ENCODE data around the gene TIPARP.

TIPARP gene

DNA sequence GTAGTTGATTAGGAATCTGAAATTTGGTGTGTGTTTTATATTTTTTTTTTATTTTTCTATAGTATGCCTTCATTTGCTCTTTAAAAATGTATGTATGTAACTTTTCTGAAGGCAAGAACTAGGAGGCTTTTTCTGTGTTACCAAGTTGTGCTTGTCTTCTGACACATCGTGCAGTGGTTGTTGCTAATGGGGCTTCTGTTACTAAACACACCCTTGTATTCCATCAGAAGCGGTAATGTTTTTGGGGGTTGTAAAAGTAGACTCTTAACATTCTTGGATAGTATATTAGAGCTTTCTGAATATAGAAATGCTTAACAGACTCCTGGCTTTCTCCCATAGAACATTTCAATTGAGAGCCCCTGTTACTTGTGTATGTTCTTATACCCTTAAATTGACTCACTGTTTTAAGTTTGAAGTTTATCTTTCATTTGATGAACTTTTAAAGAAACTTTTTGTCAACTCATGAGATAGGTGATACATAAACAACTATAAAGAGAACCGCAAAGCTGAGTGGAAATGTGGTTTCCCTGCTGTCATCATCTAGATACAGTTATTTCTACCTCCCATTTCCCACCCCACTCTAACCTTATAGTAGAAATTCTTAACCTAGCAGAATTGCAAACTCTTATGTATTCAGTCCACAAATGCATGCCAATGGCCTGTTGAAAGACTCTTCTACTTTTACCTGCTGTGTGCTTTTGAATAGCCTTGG is 2.5 kb downstream of the TIPARP start:
- DNase-seq: no peak

DNA sequence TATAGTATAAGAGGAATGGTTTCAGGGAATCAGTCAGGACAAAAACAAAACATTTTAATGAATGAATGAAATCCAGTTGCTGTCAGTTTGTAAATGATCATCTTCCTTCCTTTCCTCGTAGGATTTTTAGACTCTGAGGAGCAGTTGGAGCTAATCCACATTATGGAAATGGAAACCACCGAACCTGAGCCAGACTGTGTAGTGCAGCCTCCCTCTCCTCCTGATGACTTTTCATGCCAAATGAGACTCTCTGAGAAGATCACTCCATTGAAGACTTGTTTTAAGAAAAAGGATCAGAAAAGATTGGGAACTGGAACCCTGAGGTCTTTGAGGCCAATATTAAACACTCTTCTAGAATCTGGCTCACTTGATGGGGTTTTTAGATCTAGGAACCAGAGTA is 3.1 kb downstream of the TIPARP start:
- no peak for DNase-seq

DNA sequence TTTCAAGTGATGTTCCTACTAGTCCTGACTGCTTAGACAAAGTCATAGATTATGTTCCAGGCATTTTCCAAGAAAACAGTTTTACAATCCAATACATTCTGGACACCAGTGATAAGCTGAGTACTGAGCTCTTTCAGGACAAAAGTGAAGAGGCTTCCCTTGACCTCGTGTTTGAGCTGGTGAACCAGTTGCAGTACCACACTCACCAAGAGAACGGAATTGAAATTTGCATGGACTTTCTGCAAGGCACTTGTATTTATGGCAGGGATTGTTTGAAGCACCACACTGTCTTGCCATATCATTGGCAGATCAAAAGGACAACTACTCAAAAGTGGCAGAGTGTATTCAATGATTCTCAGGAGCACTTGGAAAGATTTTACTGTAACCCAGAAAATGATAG is 3.8 kb downstream of the TIPARP start:
- DNase-seq: no peak

DNA sequence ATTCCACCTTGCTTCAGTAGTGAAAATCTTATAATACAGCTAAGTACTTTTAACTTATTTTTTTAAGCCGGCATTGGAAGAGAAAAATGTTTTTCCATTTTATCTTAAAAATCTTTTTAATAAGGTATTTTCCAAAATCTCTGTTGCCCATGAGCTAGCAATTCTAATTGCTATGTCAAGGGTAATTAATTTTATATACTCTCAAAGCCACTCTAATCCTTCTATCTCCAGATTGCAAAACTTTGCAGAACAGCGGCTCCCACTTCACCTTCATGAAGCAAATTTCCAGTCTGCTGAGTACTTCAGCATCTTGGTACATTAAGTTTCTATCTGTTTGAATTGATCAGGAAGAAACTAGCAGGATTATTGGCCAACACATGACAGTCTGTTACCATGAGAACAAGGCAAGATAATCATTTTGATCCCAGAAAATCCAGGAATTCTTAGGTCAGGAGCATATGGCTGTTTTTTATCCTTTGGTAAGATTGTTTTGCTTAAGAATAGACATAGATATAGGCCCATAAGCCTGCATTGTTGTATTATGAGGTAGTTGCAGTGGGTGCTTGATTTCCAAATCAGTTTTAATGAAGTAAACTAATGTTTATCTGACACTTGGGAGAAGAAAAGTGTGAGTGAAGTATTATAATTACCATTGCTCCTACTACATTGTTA is 6.0 kb downstream of the TIPARP start:
- DNase-seq: no peak

DNA sequence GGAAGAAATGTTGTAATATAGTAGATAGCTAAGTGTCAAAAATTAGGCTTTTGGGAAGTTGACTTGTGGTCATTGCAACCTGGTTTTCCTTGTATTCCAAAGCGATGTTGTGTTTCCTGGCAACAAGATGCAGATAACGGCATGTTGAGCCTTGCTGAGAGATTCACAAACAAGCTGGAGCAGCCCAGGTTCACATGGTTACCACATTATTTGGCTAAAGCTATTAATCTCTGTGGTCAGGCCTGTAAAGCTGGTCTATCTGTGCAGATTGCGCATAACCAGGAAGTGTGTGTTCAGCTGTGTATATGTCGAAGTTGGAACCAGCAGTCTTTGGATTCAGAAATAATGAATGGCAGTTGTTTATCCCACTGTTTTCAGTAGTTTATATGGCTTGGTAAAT is 6.6 kb downstream of the TIPARP start:
- DNase-seq: no peak

DNA sequence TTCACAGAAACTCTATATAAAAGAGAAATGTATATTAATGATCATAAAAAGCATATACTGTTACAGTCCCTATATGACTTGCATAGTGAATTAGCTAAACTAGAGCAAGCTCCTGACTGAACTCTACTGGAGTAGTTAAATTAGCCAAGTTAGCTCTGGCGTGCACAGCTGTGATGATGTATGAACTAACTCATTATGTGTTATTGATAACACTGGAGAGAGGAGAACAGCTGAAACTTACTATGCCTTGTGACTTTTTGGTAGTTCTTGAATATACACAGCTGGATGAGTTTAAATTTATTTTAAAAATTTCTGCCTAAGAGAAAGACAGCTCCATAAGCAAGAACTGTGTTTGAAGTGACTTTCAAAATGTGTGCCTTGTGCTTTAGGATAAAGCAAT is 8.1 kb downstream of the TIPARP start:
- DNase-seq: no peak

DNA sequence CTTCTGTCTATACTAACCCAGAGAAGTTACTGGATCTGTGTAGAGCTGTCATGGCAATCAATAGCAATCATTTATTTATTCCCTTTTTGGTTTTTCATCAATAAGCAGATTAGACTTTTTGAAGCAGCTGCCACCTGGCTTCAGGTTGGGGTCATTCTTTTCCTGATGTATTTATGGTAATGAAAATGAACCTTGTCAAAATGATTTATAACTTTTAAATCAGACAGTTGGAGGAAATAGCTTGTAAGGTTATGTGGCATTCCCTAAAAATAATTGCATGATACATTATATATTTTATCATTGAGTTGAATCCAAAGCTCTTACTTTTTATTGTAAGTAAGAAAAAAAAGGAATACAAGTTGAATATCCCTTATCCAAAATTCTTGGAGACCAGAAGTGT is 8.6 kb downstream of the TIPARP start:
- DNase-seq: no peak

DNA sequence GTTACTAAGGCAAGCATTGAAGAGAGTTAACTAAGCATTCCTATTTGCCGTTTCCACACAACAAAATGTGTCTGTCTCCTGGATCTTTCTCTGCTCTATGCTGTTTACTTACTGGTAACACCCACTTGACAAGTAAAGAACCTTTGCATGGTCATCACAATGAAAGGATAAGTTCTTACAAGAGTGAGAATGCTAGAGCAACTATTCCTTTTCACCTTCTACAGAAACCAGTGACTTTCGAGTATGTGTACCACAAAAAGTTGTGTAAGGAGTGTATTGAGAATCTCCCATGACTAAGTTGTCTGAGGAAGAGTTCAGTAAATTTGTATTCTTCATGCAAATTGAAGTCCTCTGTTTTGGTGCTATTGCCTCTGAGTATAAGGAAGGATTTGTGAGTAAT is 10.8 kb downstream of the TIPARP start:
- no peak for DNase-seq

DNA sequence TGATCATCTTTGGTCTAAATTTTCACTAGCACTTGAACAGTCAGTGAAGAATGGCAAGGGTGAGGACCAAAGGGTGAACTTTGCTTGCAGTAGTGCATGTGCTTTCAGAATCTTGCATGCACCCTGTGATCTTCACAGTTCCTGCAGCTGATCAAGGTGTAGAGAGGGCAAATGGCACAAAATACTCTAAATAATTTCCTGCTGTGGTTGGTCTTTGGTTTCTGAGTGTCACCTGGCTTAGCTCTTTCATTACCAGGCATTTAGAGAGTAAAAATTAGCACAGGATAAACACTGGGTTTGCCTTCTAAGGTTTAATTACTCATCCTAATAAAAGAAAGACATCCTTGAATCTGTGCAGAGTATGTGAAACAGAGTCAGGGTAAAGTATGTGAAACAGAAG is 11.4 kb downstream of the TIPARP start:
- no peak for DNase-seq

DNA sequence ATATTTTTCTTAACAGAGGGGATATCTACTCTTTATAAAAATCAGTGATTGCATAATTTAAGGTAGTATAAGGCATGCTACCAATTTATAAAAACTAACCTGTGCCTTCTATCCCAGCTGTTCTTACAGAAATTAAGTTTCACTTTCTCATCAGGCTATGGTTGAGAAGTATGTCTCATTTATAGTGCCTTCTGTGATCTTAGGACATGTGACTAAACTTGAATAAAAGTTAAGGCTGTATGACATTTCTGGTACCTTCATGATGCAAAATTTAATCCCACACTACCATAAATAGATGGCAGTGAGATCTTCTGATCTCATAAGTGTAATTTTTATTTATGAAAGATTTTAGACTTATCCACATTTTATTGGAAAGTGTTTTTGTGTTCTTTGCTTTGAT is 12.6 kb downstream of the TIPARP start:
- no peak for DNase-seq

DNA sequence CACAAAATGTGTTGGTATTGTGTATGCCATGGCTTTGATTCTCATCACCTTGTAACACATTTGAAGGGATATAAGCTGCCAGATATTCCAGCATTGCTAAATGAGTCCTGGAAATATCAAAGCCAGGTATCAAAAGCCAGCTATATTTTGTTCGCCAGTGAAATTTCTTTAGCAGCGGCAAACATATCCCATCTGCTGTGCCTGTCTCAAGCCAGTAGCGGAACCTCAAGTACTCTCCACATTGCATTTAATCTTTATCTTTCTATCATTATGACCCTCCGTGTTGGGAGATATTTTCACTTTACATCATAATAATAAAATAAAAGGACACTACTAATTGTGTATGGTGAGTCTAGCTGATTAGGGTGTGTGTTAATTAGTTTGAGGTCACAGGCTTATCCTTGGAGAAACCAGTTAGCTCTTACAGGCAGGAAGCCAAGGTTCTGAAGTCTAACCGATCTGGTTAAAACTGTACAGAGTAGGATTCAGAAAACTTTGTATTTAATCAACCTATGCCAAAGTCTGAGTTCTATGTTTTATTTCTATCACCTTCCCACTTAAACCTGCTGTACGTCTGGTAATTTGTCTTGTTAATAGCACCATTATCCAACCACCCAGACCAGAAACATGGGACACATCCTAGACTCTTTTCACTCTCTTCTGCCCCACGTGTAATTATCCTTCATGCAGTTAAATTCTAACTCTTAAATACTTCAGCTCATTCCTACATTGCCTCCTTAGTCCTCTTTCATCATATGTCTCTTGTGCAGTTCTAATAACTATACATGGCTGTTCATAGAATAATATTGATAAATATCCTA is 14.5 kb downstream of the TIPARP start:
- no peak for DNase-seq

DNA sequence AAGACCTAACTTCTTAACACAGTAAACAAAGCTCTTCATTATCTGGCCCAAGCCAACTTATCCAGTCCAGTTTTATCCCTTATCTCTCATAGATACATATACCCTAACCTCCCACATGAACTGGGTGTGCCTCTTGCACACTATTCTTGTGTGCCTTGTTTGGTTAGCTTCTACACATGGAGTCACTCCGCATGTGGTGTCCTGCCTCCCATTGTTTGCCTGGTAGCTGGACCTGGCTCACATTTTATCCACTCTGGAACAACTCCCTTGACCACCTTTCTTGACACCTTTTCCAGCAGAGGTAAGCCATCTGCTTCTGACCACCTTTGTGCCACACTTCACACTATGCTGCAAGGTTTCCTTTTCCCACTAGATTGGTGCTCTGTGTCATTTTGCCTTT is 15.2 kb downstream of the TIPARP start:
- no peak for DNase-seq

DNA sequence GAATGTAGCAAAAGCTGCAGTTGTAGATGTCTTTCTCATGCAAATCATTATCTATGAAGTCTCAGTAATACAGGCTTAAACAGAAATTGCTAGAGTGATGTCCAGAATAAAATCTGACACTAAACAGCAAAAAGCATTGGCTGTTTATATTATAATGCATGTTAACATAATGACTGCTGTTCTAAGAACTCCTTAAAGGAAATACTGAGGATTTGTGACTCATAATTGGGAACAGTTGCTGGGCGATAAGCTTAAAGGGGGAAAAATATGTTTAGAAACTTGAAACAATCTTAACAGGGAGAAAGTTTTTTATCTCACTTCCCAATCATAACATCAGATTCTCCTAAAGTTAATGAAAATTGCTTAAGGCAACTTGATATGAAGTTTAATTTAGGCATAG is 17.5 kb downstream of the TIPARP start:
- DNase-seq: no peak

DNA sequence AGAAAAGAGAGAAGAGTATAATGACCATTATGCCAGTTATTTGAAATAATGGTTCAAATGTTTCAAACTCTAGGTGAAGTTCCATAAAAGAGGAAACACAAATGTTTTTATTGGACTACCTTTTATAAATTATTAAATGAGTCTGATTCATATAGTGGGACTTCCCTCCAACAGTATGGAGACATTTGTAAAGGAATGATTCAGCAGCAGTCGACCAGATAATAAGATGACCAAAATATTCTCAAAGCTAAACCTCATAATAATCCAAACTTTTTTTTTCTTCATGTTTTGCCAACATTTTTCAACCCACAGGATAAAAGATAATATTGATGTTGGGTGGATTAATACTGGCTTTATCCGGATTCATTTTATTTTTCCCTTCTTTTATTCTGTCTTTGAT is 18.8 kb downstream of the TIPARP start:
- DNase-seq: peak; percentile 23

DNA sequence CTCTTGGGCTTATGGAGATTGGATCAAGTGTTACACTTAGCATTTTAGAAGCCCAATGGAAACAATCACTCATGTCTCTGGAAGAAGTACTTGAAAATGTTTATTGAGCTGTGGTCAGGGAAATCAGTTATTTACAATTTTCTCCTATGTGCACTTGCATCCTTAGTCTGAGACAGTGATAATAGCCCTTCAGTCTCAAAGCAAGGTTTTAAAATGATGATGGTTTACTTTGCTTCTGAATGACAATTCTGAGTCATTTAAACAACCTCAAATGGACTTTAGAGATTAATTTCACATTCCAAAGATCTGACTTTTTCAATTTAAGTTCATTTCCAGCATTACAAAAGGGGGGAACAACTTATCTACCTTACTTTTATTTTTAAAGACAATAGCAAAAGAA is 20.1 kb downstream of the TIPARP start:
- no peak for DNase-seq

DNA sequence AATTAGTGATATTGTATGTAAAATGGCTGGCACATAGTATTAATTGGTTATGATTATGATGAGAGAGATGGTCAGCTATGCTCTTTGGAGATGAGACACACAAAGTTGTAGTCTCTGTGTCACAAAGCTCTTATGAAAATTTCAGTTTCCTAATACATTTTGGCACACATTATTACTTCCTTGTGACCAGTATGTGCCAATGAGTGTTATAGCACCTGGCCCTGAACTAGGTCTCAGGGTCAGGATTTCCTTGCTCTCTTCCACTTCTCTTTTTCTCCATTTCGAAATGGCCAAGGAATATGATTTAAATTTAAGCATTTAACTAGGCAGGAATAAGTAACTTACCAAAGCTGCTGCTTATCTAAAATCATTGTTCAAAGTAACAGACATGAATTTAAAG is 28.0 kb downstream of the TIPARP start:
- DNase-seq: no peak

DNA sequence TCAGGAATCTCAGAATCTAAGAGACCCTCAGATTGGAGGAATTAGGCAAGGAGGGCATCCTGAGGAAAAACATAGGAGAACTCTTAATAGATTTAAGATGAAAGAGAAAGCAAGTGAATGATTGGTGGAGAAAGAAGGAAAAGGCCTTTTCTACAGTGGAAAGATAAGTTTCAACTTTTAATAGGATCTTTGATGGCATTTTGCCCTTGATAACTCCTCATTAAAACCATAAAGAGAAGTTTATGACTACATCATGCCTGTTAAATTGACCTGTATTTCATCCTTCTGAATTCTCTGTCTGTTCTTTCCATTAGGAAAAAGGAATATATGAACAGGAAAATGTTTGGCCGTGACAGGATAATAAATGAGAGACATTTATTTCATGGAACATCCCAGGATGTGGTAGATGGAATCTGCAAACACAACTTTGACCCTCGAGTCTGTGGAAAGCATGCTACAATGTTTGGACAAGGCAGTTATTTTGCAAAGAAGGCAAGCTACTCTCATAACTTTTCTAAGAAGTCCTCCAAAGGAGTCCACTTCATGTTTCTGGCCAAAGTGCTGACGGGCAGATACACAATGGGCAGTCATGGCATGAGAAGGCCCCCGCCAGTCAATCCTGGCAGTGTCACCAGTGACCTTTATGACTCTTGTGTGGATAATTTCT is 30.1 kb downstream of the TIPARP start:
- DNase-seq: no peak

DNA sequence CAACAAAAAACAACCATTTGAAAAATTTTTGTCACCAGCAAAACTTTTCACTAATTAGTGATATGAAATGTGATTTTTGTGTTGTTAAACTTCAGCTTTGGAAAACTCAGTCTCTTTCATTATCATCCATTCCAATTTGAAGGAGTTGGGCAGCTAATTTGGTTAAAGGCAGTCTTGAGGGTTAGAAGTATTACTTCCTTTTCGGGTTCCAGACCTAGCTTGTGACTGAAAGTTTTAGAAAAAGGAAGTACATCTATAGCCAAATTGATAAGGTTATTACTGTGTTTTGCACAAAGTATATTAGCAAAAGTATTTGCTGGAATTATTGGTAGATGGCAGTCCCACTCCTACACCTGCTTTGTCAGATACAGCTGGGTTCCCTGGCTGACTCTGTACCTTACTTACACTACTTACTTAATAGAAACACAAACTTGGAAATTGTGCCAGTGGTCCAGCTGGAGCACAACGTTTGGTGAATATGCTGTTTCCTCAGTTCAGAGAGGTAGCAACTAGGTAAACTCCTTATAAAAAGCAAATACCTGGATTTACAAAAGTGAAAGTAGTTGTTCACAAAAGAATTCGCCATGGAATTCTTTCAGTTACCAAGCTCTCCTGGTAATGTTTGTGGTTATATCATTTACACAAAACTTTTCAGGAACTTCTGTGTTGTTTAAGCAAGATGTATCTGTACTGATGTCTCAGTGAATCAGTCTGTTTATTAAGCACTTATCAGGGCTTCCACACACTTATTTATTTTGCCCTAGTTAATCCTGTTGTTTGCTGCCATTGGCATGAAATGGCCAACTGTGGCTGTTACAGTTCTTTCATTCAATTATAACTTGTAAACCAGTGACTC is 31.6 kb downstream of the TIPARP start:
- DNase-seq: peak; percentile 26

DNA sequence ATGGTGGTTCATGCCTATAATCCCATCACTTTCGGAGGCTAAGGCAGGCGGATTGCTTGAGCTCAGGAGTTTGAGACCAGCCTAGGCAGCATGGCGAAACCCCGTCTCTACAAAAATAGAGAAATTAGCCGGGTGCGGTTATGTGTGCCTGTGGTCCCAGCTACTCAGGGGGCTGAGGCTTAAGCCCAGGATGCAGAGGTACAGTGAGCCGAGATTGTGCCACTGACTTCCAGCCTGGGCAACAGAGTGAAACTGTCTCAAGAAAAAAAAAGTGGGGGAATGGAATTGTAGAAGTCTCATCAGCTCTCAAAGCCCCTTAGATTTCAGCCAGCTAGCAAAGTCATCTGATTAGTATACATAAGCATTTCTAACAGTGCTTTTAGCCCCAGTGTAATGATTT is 33.2 kb downstream of the TIPARP start:
- no peak for DNase-seq

DNA sequence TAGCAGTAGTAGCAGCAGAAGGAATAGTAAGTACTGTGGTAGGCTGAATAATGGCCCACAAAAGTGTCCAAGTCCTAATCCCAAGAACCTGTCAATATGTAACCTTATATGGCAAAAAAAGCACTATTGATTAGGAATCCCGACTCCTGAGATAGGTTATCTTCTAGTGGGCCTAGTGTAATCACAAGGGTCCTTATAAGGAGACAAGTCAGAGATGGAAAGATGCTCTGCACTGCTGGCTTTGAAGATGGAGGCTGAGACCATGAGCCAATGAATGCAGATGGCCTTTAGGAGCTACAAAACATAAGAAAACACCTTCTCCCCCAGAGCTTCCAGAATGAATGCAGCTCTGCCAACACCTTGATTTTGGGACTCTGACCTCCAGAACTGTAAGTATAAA is 36.0 kb downstream of the TIPARP start:
- DNase-seq: no peak

DNA sequence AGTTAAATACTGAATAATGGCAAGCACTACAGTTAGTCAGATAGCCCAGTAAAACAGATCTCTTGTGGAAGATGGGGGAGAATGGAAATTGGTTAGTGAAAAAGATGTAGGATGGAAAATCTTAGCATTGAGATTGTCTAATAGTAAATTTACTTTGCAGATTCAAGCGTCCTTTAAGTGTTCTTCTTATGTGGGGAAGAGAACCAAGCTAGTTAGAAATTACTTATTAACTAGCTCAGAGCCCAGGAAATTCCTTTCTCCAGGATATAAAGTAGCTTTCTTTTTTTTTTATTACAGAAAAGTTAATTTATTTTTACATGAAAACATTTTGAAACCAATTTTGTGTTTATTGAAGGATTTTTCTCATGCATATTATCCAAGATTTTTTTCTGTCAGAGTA is 36.7 kb downstream of the TIPARP start:
- peak; percentile 37 for DNase-seq

DNA sequence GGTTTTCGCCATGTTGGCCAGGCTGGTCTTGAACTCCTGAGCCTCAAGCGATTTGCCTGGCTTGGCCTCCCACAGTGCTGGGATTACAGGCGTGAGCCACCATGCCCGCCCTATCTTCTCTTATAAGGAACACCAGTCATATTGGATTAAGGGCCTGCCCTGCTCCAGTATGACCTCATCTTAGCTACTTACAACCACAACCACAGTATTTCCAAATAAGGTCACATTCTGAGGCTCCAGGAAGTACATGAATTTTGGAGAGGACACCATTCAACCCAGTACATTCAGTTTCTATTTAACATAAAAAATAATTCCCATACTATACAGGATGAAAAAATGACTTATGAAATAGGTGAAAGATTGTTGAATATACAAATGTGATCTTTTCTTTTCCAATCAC is 37.6 kb downstream of the TIPARP start:
- DNase-seq: peak; percentile 7

All from kidney glomerular epithelial cell (primary cell).